Testis (tissue), 3 donors: Measurements from ENCODE around the gene RMND5A. TPM values are rescaled to one million over a fixed set of nuclear protein-coding genes. Genes with fewer than 3 reads are reported as not detected.

Experiments
- DNase-seq: peaks from one replicate; pipeline ENCODE4 v3.0.0-alpha.2; 2019
- H3K27ac ChIP-seq, 2 donors: fragments of 200-600 bp; sonication (generic); one replicate each; pipeline ENCODE4 v1.5.1; 2019
- H3K27me3 ChIP-seq: fragments of 200-600 bp; sonication (generic); one replicate; pipeline ENCODE4 v1.5.1; 2019
- H3K36me3 ChIP-seq: fragments of 200-600 bp; sonication (generic); one replicate; pipeline ENCODE4 v1.5.1; 2017; ENCODE audit warnings: low read depth; ENCODE audit errors: missing control alignments
- H3K4me1 ChIP-seq: fragments of 200-600 bp; sonication (generic); one replicate; pipeline ENCODE4 v1.5.1; 2019
- H3K4me3 ChIP-seq, 2 donors: fragments of 200-600 bp; sonication (generic); one replicate each; pipeline ENCODE4 v1.5.1; 2017 to 2019
- H3K9me3 ChIP-seq: fragments of 200-600 bp; sonication (generic); one replicate; pipeline ENCODE4 v1.5.1; 2017
- POLR2A ChIP-seq: fragments of 450-650 bp; IDR thresholded peaks from one replicate; pipeline ENCODE4 v1.6.1; 2017; ENCODE audit warnings: antibody characterized with exemption, mild to moderate bottlenecking, moderate library complexity
- WGBS, 2 donors: methylation state at CpG; one replicate each; pipeline ENCODE4 v1.1.5; 2018; 5-methylcytosine and 5-hydroxymethylcytosine counted together
- intact Hi-C: fragments of 100-400 bp; cut with DNase I; formaldehyde crosslinking; loops from one replicate; pipeline ENCODE4 v1.15.1; 2023; ENCODE audit warnings: low total_unique reads
- polyA plus RNA-seq: library from polyadenylated mRNA; stranded (reverse); fragments of 350-450 nt; fragmentation: Illumina TruSeq; extraction: RNeasy Lipid Tissue Mini Kit (QIAGEN cat#74804); gene quantifications from one replicate; pipeline ENCODE4 v1.2.3, GENCODE V29; 2014; ENCODE audit warnings: low read depth, low replicate concordance; ENCODE audit not compliant: insufficient read depth
- total RNA-seq, 2 donors: library from RNA; depleted of rRNA; stranded (reverse); fragments of >200 nt; gene quantifications; one replicate each; pipeline ENCODE4 v1.2.3, GENCODE V29; 2016
- TF ChIP-seq, protein P1 (sequence below), 3 experiments: fragments of 450-650 bp in 2 of 3; fragments of 200-600 bp in 1 of 3; sonication (generic) in 1 of 3; IDR thresholded peaks; one replicate each; pipeline ENCODE4 v1.5.1; 2016 to 2019; ENCODE audit warnings: antibody characterized with exemption in 3 of 3, mild to moderate bottlenecking in 2 of 3, moderate library complexity in 1 of 3

Gene RMND5A
- total and polyA plus RNA-seq, 3 donors from 2014 or later: 28.4 to 31.7 (median 31.3) TPM

- TF ChIP-seq, protein P1, sequence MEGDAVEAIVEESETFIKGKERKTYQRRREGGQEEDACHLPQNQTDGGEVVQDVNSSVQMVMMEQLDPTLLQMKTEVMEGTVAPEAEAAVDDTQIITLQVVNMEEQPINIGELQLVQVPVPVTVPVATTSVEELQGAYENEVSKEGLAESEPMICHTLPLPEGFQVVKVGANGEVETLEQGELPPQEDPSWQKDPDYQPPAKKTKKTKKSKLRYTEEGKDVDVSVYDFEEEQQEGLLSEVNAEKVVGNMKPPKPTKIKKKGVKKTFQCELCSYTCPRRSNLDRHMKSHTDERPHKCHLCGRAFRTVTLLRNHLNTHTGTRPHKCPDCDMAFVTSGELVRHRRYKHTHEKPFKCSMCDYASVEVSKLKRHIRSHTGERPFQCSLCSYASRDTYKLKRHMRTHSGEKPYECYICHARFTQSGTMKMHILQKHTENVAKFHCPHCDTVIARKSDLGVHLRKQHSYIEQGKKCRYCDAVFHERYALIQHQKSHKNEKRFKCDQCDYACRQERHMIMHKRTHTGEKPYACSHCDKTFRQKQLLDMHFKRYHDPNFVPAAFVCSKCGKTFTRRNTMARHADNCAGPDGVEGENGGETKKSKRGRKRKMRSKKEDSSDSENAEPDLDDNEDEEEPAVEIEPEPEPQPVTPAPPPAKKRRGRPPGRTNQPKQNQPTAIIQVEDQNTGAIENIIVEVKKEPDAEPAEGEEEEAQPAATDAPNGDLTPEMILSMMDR (IDR thresholded peaks at IDR 0.05): no peak
- no peak for TF ChIP-seq POLR2A
- Histone ChIP-seq H3K27me3 (no peaks in the 10 kb centered on the region), H3K9me3 (no peaks in the 10 kb centered on the region), H3K4me3 (no peak overlapping the region), H3K4me1 (no peaks in the 10 kb centered on the region), H3K27ac (no peak overlapping the region), H3K36me3 (no peaks in the 10 kb centered on the region)
- 87 to 95% methylated on average over 6 of the region's 6 CpGs for WGBS, 2 donors
- DNase-seq: no peak
- intact Hi-C loops: no loop called here
Observed at GRCh38 chr2:86770816-86771301, 50.8 kb downstream of the RMND5A start.

- no peak for DNase-seq
- no peaks in the 10 kb centered on the region for H3K36me3 ChIP-seq
- H3K4me3 ChIP-seq: no peak overlapping the region
- TF ChIP-seq, protein P1 (IDR thresholded peaks at IDR 0.05): no peak
- TF ChIP-seq POLR2A: no peak
- no peaks in the 10 kb centered on the region for H3K27me3 ChIP-seq
- intact Hi-C loops: no loop called here
- no peak overlapping the region for H3K27ac ChIP-seq
- WGBS, 2 donors: 86 to 95% methylated on average over 5 of the region's 5 CpGs
- H3K4me1 ChIP-seq: no peaks in the 10 kb centered on the region
- no peaks in the 10 kb centered on the region for H3K9me3 ChIP-seq
Observed at GRCh38 chr2:86772611-86773010, 52.5 kb downstream of the RMND5A start.

GRCh38 chr2:86774862-86775261 is 54.8 kb downstream of the RMND5A start:
- no peak overlapping the region for H3K4me3 ChIP-seq
- TF ChIP-seq, protein P1 (IDR thresholded peaks at IDR 0.05): no peak
- TF ChIP-seq POLR2A: no peak
- H3K9me3 ChIP-seq: no peaks in the 10 kb centered on the region
- 70 to 80% methylated on average over 5 of the region's 5 CpGs for WGBS, 2 donors
- no peaks in the 10 kb centered on the region for H3K4me1 ChIP-seq
- intact Hi-C loops: no loop called here
- no peak overlapping the region for H3K27ac ChIP-seq
- no peak for DNase-seq
- no peaks in the 10 kb centered on the region for H3K36me3 ChIP-seq
- H3K27me3 ChIP-seq: no peaks in the 10 kb centered on the region

DNA sequence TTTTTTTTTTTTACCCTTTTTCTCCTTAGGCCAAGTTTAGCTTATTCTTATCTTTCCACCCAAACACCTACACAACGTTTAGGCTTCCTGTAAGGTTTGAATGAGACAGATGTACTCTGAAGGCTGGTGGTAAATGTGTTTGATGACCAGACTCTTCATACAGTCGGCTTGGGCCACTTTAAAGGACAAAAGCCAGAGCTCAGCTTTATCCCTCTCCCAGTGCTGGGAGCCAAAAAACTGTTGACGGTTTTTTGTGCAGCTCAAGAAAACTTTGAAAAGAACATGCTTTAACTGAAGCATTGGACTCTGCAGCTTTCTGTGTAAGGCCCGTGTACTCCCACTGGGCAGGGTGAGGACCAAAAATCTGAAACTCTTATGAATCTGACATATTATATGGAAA is 55.2 kb downstream of the RMND5A start:
- H3K4me1 ChIP-seq: no peaks in the 10 kb centered on the region
- H3K27ac ChIP-seq: no peak overlapping the region
- TF ChIP-seq POLR2A: no peak
- TF ChIP-seq, protein P1 (IDR thresholded peaks at IDR 0.05): no peak
- H3K27me3 ChIP-seq: no peaks in the 10 kb centered on the region
- no peak overlapping the region for H3K4me3 ChIP-seq
- DNase-seq: no peak
- WGBS, 2 donors: 53 to 69% methylated on average over 4 of the region's 4 CpGs
- intact Hi-C loops: no loop called here
- no peaks in the 10 kb centered on the region for H3K9me3 ChIP-seq
- no peaks in the 10 kb centered on the region for H3K36me3 ChIP-seq

DNA sequence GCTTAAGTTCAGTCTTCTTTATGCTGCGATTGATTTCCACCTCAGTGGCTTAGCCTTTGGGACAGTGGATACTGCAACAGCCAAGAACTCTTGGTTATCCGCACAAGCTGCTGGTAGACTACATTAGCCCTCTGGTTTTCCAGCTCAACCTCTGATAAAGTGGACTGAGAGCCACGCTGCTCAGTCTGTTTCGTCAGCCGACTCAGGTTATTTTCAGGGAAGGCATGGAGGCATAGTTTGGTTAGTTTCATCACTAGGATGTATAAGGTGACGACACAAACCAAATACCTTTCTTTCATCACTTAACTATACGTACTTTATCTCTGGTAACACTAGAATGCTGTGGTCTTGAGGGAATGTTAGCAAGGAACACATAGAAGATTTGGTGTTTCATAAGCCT is 56.4 kb downstream of the RMND5A start:
- H3K36me3 ChIP-seq: no peaks in the 10 kb centered on the region

More for the DNA sequence above, 56.4 kb downstream of the RMND5A start:
- H3K27me3 ChIP-seq: no peaks in the 10 kb centered on the region
- intact Hi-C loops: no loop called here
- 92 to 96% methylated on average over 7 of the region's 7 CpGs for whole genome bisulfite sequencing, 2 donors
- no peaks in the 10 kb centered on the region for H3K9me3 ChIP-seq
- TF ChIP-seq, protein P1 (IDR thresholded peaks at IDR 0.05): no peak
- no peak for TF ChIP-seq POLR2A
- no peaks in the 10 kb centered on the region for H3K4me1 ChIP-seq
- no peak overlapping the region for H3K27ac ChIP-seq
- no peak for DNase-seq
- H3K4me3 ChIP-seq: no peak overlapping the region
